HG03460 (cell line): ENCODE results near the gene TMEM240.
"Not testable (repeated sequence)": the region's sequence is repeated elsewhere in the genome, so short reads cannot be mapped to it uniquely, and the experiment has no call there.

Experiments used
- ATAC-seq: cut with Tn5 transposase; IDR thresholded peaks from one replicate; pipeline ENCODE4 v1.9.1; 2021; ENCODE audit not compliant: unreplicated experiment

Gene TMEM240

DNA sequence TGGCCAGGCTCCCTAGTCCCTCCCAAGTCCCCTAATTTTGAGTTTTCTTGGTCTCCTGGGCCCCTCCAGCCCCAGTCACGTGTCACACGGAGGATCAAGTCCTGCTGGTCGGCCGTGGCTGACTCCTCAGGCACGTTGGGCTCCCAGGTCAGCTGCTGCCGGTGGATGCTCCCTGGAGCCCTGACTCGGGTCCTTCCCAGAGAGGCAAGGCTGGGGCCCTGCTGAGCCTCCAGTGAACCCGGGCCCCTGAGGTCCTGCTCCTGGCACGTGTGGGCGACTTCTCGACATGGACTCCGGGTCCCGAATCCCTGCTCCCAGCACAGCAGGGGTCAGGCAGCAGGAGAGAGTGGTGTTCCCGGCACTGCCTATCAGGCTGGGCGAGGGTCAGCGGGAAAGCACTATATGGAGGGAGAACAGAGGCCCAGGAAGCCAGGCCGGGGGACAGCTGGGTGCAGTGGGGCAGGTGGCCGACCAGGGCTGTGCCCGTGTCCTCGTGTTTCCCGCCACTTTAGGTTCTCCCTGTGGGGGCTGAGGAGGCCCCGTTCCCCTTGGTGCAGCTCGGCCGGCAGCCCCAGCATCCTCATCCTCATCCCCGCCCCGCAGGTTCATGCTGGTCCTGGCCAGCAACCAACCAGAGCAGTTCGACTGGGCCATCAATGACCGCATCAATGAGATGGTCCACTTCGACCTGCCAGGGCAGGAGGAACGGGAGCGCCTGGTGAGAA is 13.2 kb downstream of the TMEM240 start:
- no peak for ATAC-seq

DNA sequence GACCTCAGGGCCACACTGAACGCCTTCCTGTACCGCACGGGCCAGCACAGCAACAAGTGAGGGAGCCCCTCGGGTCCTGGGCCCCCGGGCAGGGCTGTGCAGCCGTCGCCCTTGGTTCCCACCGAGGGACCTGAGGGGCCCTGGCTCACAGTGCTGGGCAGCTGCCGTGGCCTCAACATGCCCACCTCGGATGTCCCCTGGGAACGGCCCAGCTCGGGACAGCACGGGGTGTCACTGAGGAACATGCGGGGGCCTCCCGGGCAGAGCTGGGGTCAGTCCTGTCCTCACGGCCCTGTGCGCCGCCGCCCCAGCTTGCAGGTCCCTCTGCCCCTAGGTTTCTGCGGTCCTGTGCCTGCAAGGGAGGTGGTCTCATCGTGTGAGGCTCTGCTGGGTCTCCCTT is 13.9 kb downstream of the TMEM240 start:
- ATAC-seq = not testable (repeated sequence)

DNA sequence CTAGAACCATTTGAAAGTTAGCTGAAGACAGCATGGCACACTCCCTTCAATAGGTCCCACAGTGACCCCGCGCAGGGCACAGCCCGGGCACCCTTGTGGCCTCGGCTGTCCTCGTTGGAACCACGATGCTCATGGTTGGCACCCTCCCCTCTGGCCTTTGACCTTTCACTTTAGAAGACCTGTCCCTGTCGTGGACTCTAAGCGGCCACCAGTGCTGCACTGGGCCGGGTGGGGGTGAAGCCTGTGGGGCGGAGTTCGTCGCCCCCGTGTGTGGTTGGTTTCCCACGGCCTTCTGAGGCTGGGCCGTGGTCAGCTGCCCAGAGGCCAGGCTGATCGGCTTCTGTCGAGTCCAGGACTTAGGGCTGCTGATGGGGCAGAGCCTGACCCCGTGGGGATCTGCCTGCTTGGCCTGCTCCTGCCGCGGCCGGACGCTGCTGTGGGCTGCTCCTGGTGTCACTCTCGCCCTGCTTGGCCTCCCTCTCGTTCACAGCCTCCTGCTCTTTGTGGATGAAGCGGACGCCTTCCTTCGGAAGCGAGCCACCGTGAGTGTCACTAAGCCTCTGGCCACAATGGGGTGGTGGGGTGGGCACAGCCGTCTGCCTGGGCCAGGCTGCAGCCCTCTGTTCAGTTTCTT is 15.6 kb downstream of the TMEM240 start:
- ATAC-seq = not testable (repeated sequence)

DNA sequence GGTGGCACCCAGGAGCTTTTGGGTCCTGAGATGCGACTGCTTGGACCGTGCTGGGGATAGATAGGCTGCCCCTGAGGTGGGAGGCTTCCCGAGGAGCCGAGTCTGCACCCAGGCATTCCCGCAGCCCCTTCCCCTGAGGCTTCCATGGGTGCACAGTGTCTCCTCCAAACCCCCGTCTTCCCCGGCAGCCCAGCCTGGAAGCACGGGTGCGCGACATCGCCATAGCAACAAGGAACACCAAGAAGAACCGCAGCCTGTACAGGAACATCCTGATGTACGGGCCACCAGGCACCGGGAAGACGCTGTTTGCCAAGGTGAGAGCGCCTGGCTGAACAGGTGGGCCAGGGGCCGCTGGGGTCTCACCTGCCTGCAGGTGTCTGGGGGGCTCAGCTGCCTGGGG is 16.8 kb downstream of the TMEM240 start:
- ATAC-seq = not testable (repeated sequence)

DNA sequence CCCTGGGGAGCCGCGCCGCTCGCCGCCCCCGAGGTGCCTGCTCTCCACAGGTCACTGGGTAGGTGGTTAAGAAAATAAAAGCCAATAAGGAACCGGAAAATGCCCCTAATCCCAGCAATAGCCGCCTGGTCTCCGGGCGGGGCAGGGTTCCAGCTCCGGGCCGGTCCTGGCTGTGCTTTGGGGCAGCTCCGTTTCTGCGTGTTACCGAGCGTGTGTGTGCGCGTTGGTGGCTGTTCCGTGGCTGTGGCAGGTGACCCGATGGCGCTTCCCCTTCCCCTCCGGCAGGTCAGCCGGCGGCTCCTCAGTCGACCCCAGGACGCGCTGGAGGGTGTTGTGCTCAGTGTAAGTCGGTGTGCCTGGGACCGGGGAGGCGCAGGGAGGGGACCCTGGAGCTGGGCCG is 17.2 kb downstream of the TMEM240 start:
- ATAC-seq = not testable (repeated sequence)

DNA sequence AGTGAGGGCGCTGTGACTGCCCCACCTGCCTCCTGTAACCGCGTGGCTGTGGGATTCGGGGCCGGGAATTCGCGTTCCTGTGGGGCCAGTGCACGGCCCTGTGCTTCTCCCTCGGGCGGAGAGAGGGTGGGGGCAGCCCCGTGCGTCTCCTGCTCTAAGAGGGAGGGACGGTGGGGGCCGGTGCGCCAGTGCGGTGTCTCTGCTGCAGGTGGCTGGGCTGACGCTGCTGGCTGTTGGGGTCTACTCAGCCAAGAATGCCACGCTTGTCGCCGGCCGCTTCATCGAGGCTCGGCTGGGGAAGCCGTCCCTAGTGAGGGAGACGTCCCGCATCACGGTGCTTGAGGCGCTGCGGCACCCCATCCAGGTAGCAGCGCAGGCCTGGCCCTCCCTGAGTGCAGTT is 17.9 kb downstream of the TMEM240 start:
- ATAC-seq = not testable (repeated sequence)

DNA sequence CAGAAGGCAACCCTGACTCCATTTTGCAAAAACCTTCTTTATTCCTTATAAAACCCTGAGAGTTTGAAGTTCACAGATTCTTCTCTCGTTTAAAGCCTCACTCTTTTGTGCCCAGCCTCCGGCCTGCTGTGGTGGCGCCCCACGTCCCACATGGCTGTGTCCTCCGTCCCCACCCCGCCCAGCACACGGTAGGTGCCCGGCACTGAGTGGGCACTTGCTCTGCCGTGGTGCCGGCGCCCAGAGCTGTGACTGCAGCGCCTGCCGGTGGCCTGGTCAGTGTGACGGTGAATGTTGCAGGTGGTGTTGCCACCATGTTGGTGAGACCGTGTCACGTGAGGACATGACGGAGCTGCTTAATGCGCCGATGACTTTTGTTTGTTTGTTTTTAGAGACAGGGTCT is 19.1 kb downstream of the TMEM240 start:
- ATAC-seq = no peak

DNA sequence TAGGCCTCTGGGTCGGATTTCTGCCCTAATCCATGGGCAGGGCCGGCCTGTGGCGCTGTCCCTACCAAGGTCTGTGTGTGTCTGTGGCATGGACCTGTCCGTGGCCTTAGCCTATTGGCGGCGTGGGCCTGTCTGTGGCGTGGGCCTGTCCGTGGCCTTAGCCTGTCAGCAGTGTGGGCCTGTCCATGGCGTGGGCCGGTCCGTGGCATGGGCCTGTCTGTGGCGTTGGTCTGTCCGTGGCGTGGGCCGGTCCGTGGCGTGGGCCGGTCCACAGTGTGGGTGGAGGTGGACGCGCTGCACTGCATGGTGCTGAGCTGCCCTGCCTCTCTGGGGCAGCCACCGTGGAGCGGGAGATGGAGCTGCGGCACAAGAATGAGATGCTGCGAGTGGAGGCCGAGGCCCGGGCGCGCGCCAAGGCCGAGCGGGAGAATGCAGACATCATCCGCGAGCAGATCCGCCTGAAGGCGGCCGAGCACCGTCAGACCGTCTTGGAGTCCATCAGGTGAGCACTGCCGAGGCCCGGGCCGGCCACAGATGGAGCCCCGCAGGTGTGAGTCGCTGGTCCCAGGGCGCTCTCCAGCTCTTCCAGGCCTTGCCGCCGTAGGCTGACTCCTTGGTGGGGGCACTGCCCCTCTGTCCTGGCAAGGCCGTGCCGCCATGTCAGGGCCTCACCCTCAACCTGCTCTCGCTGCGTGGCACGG is 20.5 kb downstream of the TMEM240 start:
- ATAC-seq = not testable (repeated sequence)

DNA sequence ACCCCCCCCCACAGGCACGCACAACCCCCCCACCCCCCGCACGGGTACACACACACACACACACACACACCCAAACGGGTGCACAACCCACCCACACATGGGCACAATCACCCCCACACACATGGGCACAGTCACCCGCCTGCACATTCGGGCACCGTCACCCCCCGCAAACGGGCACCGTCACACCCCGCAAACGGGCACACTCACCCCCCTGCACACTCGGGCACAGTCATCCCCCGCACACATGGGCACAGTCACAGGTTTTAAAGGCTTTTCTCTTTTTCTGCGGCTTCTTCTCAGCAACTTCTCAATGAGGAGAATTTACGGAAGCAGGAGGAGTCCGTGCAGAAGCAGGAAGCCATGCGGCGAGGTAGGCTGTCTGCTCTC is 21.8 kb downstream of the TMEM240 start:
- not testable (repeated sequence) for ATAC-seq

DNA sequence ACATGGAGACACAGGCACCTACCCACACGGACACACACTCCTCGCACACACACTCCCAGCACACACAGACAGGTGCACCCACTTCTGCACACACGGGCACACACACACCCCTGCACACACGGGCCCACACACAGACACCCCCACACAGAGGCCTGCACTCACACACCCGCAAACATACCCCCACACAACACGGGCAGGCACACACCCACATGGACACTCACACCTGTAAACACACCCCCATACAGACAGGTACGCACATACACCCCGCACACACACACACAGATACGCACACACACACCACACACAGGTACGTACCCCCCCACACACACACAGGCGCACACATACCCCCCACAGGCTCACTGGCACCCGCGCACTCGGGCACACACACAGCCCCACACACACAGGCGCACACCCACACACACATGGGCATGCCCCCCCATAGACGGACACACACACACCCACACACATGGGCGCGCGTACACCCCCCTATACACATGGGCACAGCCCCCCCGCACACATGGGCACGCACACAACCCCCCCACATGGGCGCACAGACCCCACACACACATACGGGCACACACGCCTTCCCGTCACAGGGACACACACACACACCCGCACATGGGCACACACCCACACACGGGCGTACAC is 22.3 kb downstream of the TMEM240 start:
- no peak for ATAC-seq

DNA sequence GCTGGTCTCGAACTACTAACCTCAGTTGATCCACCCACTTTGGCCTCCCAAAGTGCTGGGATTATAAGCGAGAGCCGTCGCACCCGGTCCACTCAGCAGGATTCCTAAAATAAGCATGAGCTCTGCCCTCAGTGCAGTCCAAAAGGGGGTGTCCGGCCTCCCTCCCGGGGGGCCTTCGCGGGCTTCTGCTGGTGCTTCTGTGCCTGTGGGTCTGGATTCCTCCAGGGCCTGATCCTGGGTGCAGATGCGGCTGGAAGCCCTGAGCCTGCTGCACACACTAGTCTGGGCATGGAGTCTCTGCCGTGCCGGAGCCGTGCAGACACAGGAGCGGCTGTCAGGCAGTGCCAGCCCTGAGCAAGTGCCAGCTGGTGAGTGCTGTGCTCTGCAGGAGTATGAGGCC is 23.5 kb downstream of the TMEM240 start:
- not testable (repeated sequence) for ATAC-seq

DNA sequence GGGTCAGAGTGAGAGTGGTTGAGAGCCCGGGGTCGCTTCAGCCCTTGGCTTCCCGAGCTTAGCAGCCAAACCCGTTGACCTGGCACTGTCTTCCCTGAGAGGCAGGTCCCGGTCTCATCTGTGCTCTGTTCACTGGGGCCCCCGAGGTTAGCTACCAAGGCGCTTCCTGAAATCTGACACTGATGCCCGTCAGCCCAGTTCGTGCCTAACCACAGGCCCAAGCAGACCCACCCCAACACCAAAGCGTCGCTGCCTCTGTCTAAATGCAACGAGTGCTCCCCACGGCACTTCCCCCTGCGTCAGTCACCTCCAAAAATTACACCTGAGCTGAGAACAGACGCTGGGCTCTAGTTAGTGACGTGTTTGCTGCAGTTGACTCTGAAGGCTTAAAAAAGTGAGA is 26.0 kb downstream of the TMEM240 start:
- not testable (repeated sequence) for ATAC-seq

DNA sequence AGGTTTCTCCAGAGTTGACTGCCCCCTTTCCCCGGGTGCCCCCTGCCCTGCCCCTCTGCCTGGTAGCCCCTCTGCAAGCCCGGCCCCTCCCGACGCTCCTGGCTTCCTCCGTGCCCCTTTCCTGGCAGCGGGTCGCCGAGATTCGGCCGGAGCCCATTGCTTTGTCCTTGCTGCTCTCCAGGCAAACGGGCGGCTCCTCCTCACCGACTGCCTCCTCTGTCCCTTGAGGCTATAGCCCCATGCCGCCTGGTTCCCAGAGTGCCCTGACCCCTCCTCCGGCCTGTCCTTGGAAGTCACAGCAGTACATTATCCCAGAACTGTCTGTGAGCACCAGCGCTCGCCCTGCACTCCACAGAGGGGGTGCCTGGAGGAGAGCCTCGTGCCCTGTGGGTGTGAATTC is 26.7 kb downstream of the TMEM240 start:
- not testable (repeated sequence) for ATAC-seq

DNA sequence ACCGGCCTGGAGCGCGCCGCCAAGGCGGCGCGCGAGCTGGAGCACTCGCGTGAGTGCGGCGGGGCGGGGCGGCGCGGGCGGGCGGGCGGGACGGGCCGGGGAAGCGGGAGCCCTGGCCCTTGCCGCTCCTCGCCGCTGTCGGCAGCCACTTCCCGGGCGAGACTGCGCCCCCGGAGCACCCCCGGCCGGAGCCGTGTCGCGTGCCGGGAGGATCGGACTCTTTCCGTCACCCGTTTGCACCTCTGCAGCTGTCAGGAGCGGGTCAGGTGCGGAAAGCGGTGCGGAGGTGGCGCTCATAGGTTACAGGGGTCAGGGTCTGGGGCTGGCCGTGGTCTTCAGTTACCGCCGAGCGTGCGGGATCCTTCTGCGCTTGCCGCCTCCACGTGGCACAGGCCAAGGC is 28.0 kb downstream of the TMEM240 start:
- ATAC-seq = not testable (repeated sequence)

DNA sequence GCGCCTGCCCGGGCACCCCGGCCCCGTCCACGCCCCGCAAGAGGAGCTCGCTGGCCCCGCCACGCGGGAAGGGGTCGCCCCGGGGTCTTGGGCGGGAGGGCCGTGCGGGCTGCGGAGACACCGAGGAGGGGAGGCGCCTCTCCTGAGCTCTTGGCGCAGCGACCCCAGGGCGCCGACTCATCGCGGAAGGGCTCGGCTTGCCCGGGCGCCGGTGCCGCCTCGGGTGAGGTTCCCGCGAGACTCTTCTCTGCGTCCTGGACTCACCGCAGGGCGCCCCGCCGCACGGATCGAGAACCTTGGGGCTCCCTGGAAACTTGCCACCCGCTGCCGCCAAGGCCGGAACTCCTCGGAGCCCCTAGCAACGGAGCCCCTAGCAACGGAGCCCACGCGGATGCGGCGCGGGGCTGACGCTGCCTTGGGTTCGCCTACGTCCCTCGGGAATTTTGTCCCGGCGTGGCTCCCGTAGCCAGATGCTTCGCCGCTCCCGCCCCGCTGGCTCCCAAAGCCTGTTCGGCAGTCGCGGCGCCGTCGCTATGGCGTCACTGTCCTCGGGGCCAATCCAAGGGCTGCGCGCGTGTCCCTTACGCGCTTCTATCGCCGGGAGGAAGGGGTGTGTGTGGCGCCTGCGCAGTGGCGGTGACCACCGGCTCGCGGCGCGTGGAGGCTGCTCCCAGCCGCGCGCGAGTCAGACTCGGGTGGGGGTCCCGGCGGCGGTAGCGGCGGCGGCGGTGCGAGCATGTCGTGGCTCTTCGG is 28.7 kb downstream of the TMEM240 start, which contains the start of gene ATAD3A:
ATAD3A (plus strand) TSS at position 630 of the 753 bp plus-strand sequence; CDS start at position 737, 107 bp downstream.
- peak; percentile 64 for ATAC-seq

DNA sequence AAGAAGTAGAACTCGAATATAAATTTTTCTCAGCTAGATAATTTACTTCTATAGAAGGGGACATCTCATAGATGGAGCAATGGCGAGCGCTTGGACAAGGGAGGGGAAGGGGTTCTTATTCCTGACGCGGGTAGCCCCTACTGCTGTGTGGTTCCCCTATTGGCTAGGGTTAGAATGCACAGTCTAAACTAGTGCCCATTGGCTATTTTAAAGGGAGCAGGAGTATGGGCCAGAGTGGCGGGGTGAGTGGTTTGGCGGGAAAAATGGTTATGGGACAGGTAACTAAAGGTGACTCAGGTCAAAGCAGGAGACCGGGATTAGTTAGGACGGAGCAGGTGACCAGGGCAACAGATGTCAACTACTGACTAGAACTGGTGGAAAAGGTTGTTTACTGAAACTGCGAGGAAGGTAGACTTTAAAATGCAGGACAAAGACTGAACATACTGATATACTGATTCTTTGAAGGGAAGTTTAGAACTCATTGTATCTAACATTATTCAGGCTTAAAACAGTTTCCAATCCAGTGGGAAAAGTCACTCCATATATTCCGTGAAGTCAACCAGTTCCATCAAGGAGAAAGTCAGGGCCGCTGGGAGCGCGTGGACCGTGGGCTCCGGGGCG is 29.4 kb downstream of the TMEM240 start:
- ATAC-seq = no peak

DNA sequence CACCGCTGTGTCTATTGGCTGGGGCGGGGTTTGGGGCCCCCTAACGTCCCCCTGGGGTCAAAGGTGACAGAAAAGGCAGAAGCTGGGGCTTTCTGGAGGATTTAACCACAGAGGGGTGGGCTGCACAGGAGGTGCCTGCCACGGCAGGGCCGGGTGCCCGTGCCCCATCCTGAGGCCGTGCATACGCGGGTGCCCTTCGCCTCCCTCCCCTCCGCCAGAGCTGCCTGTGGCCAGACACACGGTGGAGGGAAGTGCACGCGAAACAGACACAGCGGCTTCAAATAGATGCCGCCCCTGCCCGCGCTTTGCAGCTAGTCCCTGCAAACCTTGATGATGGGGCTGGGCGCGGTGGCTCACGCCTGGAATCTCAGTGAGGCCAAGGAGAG is 31.0 kb downstream of the TMEM240 start:
- not testable (repeated sequence) for ATAC-seq

DNA sequence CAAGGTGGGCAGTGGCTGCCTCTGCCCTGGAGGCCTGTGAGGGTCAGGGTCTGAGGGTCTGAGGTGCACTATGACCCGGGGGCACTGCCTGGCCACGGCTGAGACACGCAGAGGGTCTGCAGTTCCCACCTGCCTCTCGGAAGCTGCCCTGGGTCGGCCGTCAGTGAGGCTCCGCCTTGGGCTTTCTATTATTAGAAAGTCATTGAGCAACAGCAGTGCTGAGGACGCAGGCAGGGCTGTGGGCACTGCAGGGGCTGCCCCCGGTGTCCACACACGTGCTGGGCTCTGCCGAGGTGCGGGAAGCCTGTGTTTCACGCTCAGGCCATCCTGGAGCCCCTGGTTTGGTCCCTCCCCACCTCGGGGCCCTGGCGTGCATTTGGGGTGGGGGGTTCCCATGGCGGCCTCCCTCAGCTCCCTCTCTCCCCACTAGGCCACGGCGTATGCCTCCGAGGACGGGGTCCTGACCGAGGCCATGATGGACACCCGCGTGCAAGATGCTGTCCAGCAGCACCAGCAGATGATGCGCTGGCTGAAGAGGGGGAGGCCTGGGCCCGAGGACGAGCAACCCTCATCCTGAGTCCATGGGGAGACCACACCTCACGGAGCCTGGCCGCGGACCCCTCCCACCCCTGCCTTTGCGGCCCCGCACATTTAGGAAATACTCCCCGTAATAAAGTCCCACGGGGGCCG is 31.5 kb downstream of the TMEM240 start:
- ATAC-seq = not testable (repeated sequence)

DNA sequence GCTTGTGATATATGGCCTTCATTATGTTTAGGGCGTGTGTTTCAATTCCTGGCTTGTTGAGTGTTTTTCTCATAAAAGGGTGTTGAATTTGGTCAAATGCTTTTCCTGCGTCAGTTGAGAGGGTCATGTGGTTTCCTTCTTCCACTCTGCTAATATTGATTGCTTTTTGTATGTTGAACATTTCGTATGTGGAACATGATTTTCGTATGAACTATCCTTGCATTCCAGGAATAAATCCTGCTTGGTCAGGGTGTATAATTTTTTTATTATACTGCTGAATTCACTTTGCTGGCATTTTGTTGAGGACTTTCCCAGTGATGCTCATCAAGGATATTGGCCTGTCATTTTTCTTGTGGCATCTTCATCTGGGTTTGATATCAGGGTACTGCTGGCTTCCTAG is 33.1 kb downstream of the TMEM240 start:
- ATAC-seq = no peak

DNA sequence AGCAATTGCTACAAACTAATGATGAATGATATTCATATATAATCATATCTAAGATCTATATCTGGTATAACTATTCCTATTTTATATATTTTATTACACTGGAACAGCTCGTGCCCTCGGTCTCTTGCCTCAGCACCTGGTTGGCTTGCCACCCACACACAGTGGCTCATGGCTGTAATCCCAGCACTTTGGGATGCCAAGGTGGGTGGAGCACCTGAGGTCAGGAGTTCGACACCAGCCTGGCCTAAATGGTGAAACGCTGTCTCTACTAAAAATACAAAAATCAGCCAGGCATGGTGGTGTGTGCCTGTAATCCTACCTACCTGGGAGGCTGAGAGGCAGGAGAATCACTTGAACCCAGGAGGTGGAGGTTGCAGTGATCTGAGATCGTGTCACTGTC is 34.6 kb downstream of the TMEM240 start:
- ATAC-seq = not testable (repeated sequence)
